ENCODE measurements around the gene UNC5B.
A peak's percentile ranks its signal among the peaks of the same experiment; 100 is the strongest.
"Not testable (repeated sequence)": the region's sequence is repeated elsewhere in the genome, so short reads cannot be mapped to it uniquely, and the experiment has no call there.

The UNC5B gene

DNA sequence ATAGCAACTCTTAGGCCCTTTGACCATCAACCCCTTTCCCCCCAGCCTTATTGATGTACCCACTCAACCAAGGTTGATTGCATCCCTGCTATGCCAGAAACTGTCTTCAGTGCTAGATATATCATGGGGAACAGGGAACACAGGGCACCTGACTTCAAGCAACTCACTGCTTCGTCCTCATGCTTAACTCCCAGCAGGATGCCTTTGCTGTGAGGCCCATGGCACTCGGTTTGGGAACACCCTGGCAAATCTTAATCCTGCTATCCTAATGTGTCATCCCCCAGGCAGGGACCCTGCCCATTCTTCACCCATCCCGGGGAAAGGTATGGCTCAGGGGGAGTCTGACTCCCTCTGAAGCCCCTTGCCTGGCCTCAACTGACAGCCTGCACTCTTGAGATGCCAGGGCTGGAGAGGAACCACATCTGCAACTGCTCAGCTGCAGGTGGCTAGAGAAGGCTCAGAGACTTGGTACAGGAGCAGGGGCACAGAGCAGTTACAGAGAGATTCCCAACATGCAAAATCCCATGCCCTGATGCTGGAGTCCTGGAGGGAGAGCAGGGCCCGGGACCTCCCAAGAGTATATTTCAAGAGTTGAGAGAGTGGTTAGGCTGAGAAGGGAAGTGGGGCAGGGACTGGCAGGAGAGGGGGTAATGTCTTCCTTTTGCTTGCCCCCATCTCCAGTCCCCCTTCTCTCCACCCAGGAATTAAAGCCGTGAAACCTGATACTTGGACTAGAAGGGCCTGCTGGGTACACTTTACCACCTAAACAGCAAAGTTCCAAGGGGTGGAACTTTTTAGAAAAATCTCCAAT, 2.4 kb upstream of the UNC5B start:
- no peak for DNase-seq

DNA sequence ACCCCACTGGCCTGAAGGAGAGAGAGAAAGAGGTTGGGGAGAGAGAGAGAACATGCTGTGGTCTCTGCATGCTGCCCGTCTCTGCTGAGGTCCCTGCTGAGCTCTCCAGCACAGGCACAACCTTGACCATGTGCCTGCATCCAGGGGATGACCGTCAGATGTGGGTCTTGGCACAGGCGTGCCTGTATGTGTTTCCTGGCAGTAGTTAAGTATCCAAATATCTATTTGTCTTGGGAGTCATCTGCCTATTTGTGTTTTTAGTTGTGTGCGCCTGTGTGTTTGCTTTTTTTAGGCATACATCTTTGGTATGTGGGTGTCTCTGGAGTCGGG, 1.9 kb upstream of the UNC5B start:
- no peak for DNase-seq

DNA sequence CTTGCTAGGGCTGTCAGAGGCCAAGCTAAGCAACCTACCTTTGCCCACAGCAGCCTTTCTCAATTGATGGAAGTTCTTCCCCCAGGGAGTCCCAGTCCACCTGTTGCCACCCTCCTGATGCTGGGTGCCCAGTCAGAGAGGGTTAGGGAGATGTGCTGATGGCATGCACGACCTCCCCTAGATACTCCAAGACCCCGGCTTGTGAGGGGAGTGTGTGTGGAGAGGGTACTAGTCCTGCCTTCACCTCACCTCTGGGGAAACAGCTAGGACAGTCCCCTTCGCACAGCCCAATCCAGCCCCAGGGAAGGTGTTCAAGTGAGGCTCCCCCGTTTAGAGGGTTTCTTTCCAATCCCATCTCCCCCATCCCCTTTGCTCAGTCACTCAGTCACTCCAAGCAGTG, 1.3 kb upstream of the UNC5B start:
- DNase-seq: no peak

DNA sequence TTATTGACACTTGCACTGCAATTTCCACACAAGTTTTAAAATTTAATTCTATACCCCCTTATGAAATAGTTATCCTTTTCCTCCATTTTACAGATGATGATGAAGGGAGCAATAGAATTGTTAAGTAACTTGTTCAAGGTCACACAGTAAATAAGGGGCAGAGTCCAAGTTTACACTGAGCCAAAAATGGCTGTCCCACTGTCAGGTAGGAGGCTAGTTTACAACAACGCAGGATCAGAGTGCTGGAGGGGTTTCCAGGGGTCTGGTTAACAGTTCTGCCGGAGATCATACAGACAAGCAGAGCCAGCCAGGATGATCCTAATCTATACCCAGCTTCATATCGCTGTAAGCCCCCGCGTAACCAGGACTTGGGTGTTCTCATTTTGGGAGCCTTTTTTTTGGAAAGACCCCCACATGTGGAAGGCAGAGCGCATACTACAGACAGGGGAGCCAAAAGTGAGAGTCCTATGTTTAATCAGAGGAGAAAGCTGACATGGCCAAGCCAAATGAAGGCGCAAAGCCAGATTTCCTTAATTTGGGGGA, 524 bp upstream of the UNC5B start:
- no peak for DNase-seq

DNA sequence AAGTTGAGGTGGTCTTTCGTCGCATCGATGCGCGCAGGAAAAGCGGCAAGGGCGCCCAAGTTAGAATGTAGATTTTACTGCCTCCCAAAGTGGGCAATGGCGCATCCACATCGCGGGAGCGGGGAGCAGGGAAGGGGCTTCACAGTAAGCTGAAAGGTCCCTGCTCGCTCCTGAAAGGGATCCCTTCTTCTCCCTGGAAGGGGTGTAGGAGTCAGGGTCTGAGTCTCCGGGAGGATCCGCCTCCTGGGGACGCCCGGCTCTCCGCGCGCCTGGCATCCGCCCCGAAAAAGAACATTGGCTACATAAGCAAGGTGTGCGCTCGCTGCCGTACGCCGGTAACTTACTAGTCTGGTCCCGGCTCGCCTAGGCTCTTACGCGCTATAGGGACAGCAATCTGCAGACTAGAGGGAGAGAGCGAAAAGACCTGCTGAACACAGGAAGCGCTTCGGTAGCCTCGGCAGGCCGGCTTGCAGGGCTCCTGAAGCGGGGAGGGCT, 804 bp downstream of the UNC5B start:
- peak; percentile 40 to 76 for DNase-seq

DNA sequence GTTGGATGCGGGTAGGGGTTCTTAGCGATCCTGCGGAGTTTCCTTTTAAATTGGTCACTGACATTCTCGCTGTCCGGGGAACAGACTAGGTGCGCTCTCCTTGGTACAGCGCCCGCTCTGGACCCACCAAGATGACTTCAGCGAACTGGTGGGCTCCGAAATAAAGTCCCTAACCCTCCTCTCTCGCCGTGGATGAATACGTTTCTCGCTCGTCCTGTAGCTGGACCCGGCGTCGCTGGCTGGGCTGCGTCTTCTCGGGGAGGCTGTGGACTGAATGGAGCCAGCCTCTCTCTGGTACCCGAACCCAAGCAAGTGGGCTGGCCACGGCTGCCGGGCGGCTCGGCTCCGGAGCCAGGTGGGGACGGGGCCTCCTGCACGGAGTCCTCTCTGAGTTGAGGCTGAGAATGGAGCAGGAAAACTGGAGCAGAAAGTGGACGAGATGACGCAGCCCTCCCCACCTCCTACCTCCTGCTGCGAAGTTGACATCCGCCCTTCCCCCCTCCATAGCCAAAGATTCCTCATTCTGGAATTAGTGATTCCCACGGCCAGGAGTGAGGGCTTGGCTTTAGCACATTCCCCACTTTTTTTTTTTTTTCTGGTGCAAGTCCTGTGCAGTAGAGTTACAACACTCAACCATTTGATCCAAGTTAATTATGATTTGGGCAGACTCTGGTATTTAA, 1.5 kb downstream of the UNC5B start:
- DNase-seq: no peak

DNA sequence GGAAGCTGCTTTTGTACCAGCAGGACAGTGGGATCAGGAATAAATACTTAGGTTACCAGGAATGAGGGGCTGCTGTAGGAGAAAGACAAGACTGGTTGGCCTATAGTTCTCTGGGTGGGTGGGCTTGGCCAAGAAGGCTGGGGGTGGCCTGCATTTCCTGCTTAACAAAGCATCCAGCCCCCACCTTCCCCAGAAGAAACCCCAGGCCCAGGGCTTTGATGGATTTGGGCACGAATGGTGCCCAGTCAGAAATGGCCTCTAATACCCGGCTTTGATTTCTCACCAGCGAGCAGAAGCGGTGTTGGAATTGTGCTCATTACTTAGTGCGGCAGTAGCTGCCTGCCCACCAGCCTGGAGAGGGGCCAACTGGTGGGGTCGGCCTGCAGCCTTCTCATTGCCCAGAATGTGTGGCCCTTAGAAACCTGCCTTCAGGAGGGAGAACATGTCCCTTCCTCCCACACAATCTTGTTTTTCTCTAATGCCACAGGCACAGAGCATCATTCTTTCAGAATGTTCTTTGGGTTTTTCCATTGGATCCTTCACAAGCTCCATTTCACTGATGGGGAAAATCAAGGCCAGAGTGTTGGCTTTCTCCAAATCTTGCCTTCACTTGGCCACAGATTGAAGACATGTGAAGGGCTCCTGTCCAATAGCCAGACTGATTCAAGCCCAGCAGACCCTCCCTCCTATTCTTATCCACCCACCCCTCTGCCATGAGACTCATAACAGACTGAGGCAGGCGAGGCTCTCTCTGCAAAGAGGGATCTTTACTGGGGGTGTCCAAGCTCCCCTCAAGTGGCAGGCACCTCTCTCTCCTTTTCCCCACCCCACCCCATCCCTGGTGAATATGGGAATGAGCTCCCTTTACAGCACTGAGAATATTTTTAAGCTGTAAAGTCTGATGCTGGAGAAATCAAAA, 2.5 kb downstream of the UNC5B start:
- no peak for DNase-seq

DNA sequence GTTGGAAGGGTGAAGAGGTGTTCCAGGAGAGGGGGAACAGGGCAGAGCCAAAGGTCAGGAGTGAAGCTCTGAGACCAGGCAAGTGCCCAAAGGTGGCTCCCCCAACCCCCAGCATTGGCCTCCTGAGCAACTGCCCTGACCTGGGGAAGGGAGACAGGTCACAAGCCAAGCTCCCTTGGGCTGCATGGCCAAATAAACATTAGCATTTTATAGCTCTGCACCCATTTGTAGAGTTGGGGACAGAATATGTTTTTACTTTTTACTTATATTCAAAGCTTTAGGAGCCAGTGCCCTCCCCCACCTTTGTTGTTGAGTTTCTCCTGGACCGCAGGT, 4.0 kb downstream of the UNC5B start:
- no peak for DNase-seq

DNA sequence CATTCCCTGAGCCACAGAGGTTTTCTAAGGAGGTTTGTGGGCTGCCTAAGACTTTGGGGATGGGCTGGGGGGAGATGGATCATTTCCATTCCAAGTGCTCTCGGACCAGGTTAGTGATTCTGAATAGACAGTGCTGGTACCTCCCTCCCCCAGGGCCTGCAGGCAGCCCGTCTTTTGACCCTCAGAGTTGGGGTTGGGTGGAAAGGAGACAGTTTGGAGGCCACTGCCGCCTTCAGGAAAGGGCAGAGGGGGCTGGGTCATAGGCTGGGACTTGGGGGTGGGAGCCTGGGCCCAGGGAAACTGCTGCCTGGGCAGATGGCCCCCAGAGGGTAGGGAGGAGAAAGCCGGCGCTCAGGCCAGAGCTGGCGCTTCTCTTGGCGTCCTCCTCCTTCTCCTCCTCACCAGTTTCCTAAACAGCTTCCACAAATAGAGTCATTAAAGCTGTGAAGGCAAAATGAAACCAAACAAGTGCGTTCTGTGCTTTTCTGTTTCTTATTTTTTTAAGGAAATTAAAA, 4.4 kb downstream of the UNC5B start:
- no peak for DNase-seq

DNA sequence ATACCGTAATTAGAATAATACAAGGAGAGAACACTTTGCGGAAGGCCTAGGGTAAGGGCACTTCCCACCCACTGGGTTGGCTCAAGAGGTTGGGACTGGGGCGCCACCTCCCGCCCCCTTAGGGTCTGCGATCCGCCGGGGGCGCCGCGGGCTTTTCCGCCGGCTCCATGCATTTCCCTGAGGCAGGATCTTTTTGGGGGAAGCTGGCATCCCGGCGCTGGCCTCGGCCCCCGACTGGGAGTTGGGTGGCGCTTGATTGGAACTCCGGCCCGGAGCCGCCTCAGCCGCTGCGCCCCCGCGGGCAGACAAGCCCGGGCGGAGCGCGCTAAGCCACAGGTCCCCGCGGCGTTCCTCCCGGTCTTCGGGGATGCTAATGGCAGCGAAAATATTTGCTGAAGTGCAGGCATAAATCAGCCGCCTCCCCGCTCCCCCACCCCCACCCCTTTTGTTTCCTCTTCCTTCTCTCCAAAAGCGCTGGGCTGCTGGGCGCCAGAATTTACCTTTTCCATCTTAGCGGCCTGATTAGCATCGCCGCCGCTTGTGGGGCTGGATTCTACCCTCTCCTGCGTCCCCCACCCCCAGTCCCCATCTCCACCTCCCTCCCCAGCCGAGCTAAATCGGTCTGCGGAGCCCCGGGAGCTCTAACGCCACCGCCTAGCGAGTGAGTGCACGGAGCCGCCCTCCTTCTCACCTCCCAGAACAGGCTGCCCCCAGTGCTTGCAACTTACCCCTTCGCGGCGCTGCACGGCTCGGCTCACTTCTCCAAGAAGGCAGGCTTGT, 5.1 kb downstream of the UNC5B start:
- peak; percentile 63 for DNase-seq

DNA sequence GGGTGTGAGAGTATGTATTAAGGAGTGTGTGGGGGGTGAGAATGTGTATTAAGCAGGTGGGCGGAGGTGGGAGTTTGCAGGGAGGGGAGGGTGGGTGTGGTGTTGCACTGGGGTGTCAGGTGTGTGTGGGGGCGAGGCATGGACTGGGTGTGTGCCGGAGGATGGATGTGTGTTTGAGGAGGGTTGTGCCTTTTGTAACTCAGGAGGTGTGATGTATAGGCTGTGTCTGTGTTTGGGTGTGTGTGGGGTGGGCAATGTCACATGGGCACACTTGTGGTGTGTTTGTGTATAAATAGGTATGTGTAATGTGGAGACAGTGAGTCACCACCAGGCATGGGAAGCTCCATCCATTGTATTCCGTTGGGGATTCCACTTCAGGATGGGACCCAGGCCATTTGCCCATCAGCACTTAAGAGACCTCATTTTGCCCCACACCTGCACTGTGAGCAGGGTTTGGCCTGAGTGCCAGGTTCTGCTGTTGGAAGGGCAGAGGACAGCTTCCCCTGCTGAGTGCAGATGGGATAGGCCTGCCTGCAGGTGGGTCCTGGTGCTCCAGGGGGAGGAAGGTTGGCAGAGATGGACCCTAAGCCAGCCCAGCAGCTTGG, 5.8 kb downstream of the UNC5B start:
- DNase-seq: no peak

DNA sequence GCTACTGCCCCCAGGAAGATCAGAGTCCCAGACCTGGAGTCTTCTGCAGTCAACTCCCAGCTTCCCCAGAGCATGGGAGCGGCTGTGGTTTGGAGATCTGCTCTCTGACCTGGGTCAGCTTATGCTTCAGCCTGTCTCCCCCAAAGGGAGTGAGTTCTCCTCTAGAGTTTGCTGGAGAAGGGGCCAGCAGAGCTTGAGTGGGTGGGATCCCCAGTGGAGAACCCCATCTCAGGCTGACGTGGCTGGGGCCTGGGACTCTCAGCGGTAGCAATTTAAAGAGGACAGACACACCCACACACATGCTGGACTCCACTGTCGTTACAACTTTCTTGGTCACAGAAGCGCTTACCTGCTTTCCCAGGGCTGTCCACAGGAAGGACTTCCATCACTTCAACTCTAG, 6.3 kb downstream of the UNC5B start:
- no peak for DNase-seq

DNA sequence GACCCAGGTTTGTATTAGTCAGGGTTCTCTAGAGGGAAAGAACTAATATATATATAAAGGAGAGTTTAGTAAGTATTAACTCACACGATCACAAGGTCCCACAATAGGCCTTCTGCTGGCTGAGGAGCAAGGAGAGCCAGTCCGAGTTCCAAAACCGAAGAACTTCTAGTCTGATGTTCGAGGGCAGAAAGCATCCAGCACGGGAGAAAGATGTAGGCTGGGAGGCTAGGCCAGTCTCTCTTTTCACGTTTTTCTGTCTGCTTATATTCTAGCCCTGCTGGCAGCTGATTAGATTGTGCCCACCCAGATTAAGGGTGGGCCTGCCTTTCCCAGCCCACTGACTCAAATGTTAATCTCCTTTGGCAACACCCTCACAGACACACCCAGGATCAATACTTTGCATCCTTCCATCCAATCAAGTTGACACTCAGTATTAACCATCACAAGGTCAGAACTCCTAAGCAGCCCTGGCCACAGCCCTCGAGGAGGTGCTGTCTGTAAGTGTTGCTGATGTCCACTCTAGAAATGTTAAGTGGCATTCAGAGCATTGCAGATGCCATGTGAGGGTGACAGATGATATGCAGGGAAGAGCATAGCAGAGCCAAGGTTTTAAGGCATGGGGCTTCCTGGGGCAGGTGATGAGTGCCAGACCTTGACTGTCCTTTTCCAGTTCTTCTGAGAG, 7.0 kb downstream of the UNC5B start:
- DNase-seq: not testable (repeated sequence)

DNA sequence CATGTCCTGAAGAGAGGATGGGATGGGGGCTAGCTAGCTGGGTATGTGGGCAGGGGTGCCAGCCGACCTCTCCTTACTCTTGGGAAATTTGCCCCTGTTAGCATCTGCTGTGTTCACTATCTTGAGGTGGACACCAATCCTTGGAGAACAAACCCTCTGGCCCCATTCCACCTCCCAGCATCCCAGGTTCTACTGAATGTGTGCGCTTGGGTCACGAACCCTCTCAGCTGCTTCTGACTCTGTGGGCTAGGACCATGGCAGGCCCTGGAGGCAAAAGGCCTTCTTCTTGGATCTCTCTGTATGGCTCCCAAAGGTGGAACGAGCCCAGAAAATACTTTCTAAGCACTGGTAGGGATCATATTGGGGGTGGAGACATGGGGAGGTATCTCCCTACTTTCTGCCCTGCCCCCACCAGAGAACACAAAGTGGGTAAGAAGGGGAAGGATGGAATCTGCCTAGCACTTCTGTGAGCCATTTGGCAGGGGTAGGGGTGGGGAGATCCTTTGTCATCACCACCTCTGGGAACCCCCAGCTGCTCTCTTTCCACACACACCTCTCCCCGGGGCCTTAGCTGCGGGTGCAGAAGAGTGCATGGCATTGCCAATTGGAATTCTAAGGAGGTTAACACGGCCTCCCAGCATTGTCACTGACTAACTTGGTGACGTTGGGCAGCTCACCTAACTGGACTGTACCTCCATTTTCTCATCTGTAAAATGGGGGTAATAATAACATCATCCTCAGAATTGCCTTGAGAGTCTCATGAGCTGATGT, 7.7 kb downstream of the UNC5B start:
- DNase-seq: no peak

DNA sequence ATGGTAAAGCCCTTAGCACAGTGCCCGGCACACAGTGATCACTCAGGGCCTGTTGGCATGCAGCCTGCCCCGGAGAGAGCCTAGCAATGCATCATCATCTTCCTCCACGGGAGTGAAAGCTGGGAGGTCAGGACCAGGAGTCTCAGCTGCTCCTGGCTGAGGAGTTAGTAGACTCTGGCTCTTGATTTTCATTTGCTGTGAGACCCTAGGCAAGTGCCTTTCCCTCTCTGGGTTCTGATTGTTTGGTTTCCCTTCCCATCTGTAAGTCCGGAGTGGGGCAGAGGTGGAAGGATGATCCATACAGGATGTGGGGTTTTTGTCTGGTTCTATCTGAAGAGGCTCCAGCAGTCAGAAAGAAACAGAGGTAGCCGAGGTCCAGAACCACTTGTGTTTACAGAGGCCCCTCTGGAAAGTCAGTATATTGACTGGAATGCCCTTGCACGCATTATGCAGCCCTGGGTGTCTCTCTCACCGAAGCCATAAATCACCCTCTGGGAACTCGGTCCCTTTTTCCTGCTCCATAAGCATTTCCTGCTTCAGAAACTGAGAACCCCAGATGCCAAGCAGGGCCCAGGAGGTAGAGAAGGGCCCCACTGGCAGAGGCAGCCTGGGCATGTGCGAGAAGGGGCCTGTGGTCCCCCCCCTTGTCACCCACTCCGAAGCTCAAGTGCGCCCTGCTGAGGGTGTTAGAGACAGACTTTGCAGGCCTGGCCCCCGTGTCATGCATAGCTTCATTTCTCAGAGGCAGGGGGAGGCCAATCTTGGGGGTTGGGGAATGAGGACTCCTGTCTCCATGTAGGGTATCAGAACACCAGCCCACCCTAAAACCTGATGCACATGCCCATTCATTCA, 8.5 kb downstream of the UNC5B start:
- no peak for DNase-seq

DNA sequence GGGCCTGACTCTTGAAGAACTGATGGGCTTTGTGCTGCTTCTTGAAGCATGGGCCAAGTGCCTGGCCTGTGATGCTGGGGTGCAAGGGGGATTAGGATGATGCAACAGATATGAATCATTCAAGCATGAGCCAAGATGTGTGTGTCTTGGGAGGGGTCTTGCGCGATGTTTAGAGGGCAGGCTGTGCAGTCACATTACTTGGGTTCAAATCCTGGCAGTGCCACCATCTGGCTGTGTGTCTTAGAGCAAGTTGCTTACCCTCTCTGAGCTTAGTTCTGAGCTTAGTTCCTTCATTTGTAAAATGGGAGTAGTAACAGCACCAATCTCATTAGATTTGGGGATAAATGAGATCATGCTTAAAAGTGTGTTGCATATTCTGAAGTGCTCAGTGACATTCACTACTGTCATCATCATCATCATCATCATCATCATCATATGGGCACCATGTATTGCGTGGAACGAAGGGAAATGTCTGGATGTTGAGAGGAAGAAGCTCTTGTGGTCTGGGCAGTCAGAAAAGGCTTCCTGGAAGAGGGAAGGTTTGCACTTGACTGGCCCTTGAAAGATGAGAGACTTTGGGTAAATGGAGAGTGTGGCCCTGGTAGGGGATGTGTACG, 9.3 kb downstream of the UNC5B start:
- DNase-seq: no peak

DNA sequence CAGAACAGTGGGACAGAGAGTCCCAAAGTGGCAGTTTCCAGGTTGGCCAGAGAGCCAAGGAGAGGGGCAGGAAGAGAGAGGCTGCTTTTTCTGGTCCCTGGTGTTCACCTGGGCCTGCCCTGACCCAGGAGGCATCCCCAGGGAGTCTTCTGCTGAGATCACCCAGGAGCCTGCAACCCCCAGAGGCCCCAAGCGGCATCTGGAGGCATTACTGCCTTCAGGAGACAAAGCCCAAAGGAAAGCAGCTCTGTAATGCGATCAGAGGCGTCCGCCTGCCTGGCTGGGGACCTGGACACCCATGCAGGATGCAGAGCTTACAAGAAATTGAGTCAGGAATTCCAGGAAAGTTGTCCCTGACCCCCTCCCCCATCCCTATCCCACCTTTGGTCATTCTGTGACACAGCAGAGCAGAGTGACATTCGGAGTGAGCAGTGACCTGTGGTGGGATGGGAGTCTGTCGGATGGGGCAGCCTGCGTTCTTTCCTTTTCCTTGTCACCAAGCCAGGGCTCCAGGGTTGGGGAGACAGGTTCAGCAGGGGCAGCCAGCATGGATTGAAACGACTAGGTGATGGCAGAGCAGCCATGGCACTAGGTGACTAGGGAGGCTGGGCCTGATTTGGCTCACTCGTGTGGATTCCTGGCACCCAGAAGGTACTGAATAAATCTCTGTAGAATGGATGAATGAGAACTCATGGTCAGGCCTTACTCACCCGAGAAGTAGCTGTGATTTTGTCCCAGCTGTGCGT, 10.4 kb downstream of the UNC5B start:
- DNase-seq: no peak
